ENCODE data around the gene PIM1. TPM values are rescaled to one million over a fixed set of nuclear protein-coding genes. Genes with fewer than 3 reads are reported as not detected.
A peak's percentile ranks its signal among the peaks of the same experiment; 100 is the strongest.

PIM1 gene
- total RNA-seq, 1 experiment from 2014 or later = 42.1 TPM

- H3K27ac ChIP-seq (ENCODE audit: low read length) = peak overlapping the region; percentile 56
- H3K4me3 ChIP-seq (ENCODE audit: low read depth in 2 of 2, low read length in 2 of 2) = peak overlapping the region; percentile 68 to 74
- in situ Hi-C loops (cut with HindIII; ENCODE audit: low pct_unique_long_range_greater_than_20kb, low sequenced_read_pairs) (no loop called here), intact Hi-C loops (cut with micrococcal nuclease; ENCODE audit: unreplicated experiment) (no loop called here)
- H3K9me3 ChIP-seq (ENCODE audit: control insufficient read depth, insufficient read depth, low read depth, low read length) = no peaks in the 10 kb centered on the region
- DNase-seq (ENCODE audit: low read depth, low spot score) (no peak), ATAC-seq (peak; percentile 98)
- H3K36me3 ChIP-seq (ENCODE audit: control insufficient read depth, insufficient read depth, low read length) = no peaks in the 10 kb centered on the region
- ChIA-PET CTCF (interaction anchor here (0.7 to 1.4 kb wide), 3 partner anchors 12 to 205 kb away, joined by 3 to 6 read pairs (median 4); no protein-coding TSS in a partner anchor), POLR2A (interaction anchor here (0.6 to 1.0 kb wide), 2 partner anchors 53 to 103 kb away, joined by 3 read pairs; partner anchors contain the start of gene PIM1)
- peaks cover 10% of the 10 kb centered on the region; the same call in 1 of the 2 replicates for H3K4me1 ChIP-seq (ENCODE audit: control insufficient read depth, insufficient read depth, low read length)
- no TSS peak for BruUV-seq (replicated peaks)
- no peak for TF ChIP-seq SIN3A (IDR thresholded peaks at IDR 0.05; ENCODE audit: borderline replicate concordance, insufficient read depth, low read depth, low read length)
- no peak for TF ChIP-seq TCF7L2 (IDR thresholded peaks at IDR 0.05; ENCODE audit: low read depth, low read length)
- no peak for TF ChIP-seq CTCF (IDR thresholded peaks at IDR 0.05)
- no peak for TF ChIP-seq REST (IDR thresholded peaks at IDR 0.05; ENCODE audit: insufficient read depth in 1 of 2, low read depth in 2 of 2, low read length in 1 of 2)
- no peak for TF ChIP-seq POLR2AphosphoS5 (IDR thresholded peaks at IDR 0.05; ENCODE audit: low read depth, low read length)
- H3K27me3 ChIP-seq (ENCODE audit: control insufficient read depth, insufficient read depth, low read length) = no peaks in the 10 kb centered on the region
Measured at GRCh38 chr6:37222125-37222967, 52.4 kb downstream of the PIM1 start.

GRCh38 chr6:37222992-37223391 lies 53.0 kb downstream of the PIM1 start:
- Histone ChIP-seq H3K36me3 (ENCODE audit: control insufficient read depth, insufficient read depth, low read length) (no peaks in the 10 kb centered on the region), H3K9me3 (ENCODE audit: control insufficient read depth, insufficient read depth, low read depth, low read length) (no peaks in the 10 kb centered on the region), H3K4me1 (ENCODE audit: control insufficient read depth, insufficient read depth, low read length) (peaks cover 10% of the 10 kb centered on the region; the same call in 1 of the 2 replicates), H3K27me3 (ENCODE audit: control insufficient read depth, insufficient read depth, low read length) (no peaks in the 10 kb centered on the region), H3K27ac (ENCODE audit: low read length) (no peak overlapping the region), H3K4me3 (ENCODE audit: low read depth in 2 of 2, low read length in 2 of 2) (peak overlapping the region; percentile 68 to 74)
- DNase-seq (ENCODE audit: low read depth, low spot score) = no peak
- ChIA-PET POLR2A (no interaction called here), CTCF (interaction anchor here (0.7 kb wide), 1 partner anchor 93 kb away, joined by 3 read pairs; no protein-coding TSS in a partner anchor)
- intact Hi-C loops (cut with micrococcal nuclease; ENCODE audit: unreplicated experiment) (no loop called here), in situ Hi-C loops (cut with HindIII; ENCODE audit: low pct_unique_long_range_greater_than_20kb, low sequenced_read_pairs) (no loop called here)
- no peak for ATAC-seq
- TF ChIP-seq SIN3A (IDR thresholded peaks at IDR 0.05; ENCODE audit: borderline replicate concordance, insufficient read depth, low read depth, low read length) (no peak), TCF7L2 (IDR thresholded peaks at IDR 0.05; ENCODE audit: low read depth, low read length) (no peak), CTCF (IDR thresholded peaks at IDR 0.05) (no peak), REST (IDR thresholded peaks at IDR 0.05; ENCODE audit: insufficient read depth in 1 of 2, low read depth in 2 of 2, low read length in 1 of 2) (no peak), POLR2AphosphoS5 (IDR thresholded peaks at IDR 0.05; ENCODE audit: low read depth, low read length) (no peak)
- BruUV-seq (replicated peaks) = no TSS peak
